ENCODE measurements around the gene SDK2. TPM values are rescaled to one million over a fixed set of nuclear protein-coding genes. Genes with fewer than 3 reads are reported as not detected.
A peak's percentile ranks its signal among the peaks of the same experiment; 100 is the strongest.

The SDK2 gene
- total and polyA plus RNA-seq, 9 of the 15 experiments (the other 6 are each of a cell fraction or from before 2014, with no cell fraction given) = 0.04 TPM; not detected in 8

DNA sequence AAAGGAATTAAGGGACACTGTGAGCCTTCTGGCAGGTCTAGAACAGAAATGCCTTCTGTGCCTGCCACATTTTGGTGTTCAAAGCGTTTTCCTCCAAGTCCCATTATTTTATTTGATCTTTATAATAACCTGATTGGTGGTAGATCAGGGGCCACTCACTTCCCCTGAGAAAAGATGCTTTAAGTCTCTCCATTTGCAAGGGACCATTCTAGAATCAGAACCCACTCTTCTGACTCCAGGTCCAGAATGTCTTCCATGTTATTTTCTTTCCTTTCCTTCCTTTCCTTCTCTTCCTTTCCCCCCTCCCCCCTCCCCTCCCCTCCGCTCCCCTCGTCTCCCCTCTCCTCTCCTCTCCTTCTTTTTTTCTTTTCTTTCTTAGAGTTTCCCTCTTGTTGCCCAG is 313.2 kb downstream of the SDK2 start:
- DNase-seq (ENCODE audit: extremely low read depth in 1 of 4, low spot score in 3 of 4) (no peak), ATAC-seq (no peak), FAIRE-seq (no peak)
- in situ Hi-C loops (cut with MboI) = no loop called here
- Histone ChIP-seq H3K9ac (ENCODE audit: insufficient read depth in 1 of 2, low read depth in 2 of 2, low read length in 2 of 2) (no peak overlapping the region), H3K79me2 (ENCODE audit: control insufficient read depth, insufficient read depth, low read length) (no peaks in the 10 kb centered on the region), H3K4me3 (no peak overlapping the region), H3K9me3 (replicated peaks; ENCODE audit: control insufficient read depth, insufficient read depth, low read depth, low read length) (no peaks in the 10 kb centered on the region), H3K27ac (ENCODE audit: extremely low read depth, low read depth, low read length) (no peak overlapping the region), H4K20me1 (replicated peaks; ENCODE audit: control insufficient read depth, insufficient read depth, low read length) (no peaks in the 10 kb centered on the region), H3K4me1 (replicated peaks in 1 of 2; ENCODE audit: control insufficient read depth in 2 of 2, insufficient read depth in 2 of 2, low read length in 2 of 2) (no peaks in the 10 kb centered on the region; a peak in 1 of 5 replicates), H3K27me3 (ENCODE audit: control insufficient read depth in 2 of 2, insufficient read depth in 2 of 2, low read length in 2 of 2) (peaks cover 0 to 31% of the 10 kb centered on the region in 2 experiments; a peak in 1 of 5 replicates), H3K36me3 (ENCODE audit: control insufficient read depth, insufficient read depth, low read length) (no peaks in the 10 kb centered on the region), H3K4me2 (ENCODE audit: insufficient read depth, low read length) (no peak overlapping the region), H2AFZ (ENCODE audit: low read depth, low read length) (no peak overlapping the region), H3K9me1 (ENCODE audit: control insufficient read depth, insufficient read depth, low read length) (no peaks in the 10 kb centered on the region)
- TF ChIP-seq HNRNPK (IDR thresholded peaks at IDR 0.05; ENCODE audit: low read depth, low read length, poor library complexity, severe bottlenecking) (peak; percentile 18), SAFB (IDR thresholded peaks at IDR 0.05; ENCODE audit: borderline replicate concordance, low read depth, low read length) (no peak)
- intact Hi-C loops (cut with micrococcal nuclease) = no loop called here
- POLR2A ChIA-PET = no interaction called here
- BruUV-seq (replicated peaks) = no TSS peak
- 0% methylated on average over 1 of the region's 3 CpGs for WGBS (ENCODE audit: insufficient coverage, low coverage, missing lambda C conversion rate)
- CTCF ChIA-PET (ENCODE audit: low intra/inter-chr PET ratio) = no interaction called here

DNA sequence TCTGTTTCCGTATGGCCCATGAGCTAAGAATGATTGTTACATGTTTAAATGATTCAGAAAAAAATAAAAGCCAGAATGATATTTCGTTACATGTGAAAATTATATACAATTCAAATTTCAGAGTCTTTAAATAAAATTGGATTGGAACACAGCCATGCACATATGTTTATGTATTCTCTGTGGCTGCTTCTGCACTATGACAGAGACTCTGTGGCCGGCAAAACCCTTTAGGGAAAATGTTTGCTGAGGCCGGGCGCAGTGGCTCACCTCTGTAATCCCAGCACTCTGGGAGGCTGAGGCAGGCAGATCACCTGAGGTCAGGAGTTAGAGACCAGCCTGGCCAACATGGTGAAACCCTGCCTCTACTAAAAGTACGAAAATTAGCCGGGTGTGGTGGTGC is 316.6 kb downstream of the SDK2 start:
- ChIA-PET POLR2A (interaction anchor here (1.5 kb wide), 1 partner anchor 10 kb away, joined by 4 read pairs; no protein-coding TSS in a partner anchor), CTCF (ENCODE audit: low intra/inter-chr PET ratio) (no interaction called here)
- Histone ChIP-seq H3K36me3 (ENCODE audit: control insufficient read depth, insufficient read depth, low read length) (no peaks in the 10 kb centered on the region), H3K27ac (ENCODE audit: extremely low read depth, low read depth, low read length) (no peak overlapping the region), H3K4me2 (ENCODE audit: insufficient read depth, low read length) (no peak overlapping the region), H3K9me1 (ENCODE audit: control insufficient read depth, insufficient read depth, low read length) (no peaks in the 10 kb centered on the region), H3K9ac (ENCODE audit: insufficient read depth in 1 of 2, low read depth in 2 of 2, low read length in 2 of 2) (no peak overlapping the region), H3K79me2 (ENCODE audit: control insufficient read depth, insufficient read depth, low read length) (no peaks in the 10 kb centered on the region), H3K4me1 (replicated peaks in 1 of 2; ENCODE audit: control insufficient read depth in 2 of 2, insufficient read depth in 2 of 2, low read length in 2 of 2) (peaks cover 9 to 12% of the 10 kb centered on the region in 2 experiments; a peak in 4 of 5 replicates), H2AFZ (ENCODE audit: low read depth, low read length) (no peak overlapping the region), H4K20me1 (replicated peaks; ENCODE audit: control insufficient read depth, insufficient read depth, low read length) (no peaks in the 10 kb centered on the region), H3K9me3 (replicated peaks; ENCODE audit: control insufficient read depth, insufficient read depth, low read depth, low read length) (no peaks in the 10 kb centered on the region), H3K27me3 (ENCODE audit: control insufficient read depth in 2 of 2, insufficient read depth in 2 of 2, low read length in 2 of 2) (peaks cover 0 to 23% of the 10 kb centered on the region in 2 experiments; a peak in 1 of 5 replicates), H3K4me3 (no peak overlapping the region)
- intact Hi-C loops (cut with micrococcal nuclease) (no loop called here), in situ Hi-C loops (cut with MboI) (no loop called here)
- no peak for ATAC-seq
- no TSS peak for BruUV-seq (replicated peaks)
- 39% methylated on average over 7 of the region's 7 CpGs for WGBS (ENCODE audit: insufficient coverage, low coverage, missing lambda C conversion rate)
- no peak for FAIRE-seq
- TF ChIP-seq, protein P1, sequence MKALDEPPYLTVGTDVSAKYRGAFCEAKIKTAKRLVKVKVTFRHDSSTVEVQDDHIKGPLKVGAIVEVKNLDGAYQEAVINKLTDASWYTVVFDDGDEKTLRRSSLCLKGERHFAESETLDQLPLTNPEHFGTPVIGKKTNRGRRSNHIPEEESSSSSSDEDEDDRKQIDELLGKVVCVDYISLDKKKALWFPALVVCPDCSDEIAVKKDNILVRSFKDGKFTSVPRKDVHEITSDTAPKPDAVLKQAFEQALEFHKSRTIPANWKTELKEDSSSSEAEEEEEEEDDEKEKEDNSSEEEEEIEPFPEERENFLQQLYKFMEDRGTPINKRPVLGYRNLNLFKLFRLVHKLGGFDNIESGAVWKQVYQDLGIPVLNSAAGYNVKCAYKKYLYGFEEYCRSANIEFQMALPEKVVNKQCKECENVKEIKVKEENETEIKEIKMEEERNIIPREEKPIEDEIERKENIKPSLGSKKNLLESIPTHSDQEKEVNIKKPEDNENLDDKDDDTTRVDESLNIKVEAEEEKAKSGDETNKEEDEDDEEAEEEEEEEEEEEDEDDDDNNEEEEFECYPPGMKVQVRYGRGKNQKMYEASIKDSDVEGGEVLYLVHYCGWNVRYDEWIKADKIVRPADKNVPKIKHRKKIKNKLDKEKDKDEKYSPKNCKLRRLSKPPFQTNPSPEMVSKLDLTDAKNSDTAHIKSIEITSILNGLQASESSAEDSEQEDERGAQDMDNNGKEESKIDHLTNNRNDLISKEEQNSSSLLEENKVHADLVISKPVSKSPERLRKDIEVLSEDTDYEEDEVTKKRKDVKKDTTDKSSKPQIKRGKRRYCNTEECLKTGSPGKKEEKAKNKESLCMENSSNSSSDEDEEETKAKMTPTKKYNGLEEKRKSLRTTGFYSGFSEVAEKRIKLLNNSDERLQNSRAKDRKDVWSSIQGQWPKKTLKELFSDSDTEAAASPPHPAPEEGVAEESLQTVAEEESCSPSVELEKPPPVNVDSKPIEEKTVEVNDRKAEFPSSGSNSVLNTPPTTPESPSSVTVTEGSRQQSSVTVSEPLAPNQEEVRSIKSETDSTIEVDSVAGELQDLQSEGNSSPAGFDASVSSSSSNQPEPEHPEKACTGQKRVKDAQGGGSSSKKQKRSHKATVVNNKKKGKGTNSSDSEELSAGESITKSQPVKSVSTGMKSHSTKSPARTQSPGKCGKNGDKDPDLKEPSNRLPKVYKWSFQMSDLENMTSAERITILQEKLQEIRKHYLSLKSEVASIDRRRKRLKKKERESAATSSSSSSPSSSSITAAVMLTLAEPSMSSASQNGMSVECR (CRISPR knock-in tag; IDR thresholded peaks at IDR 0.05) = no peak
- TF ChIP-seq ZNF140 (CRISPR knock-in tag; IDR thresholded peaks at IDR 0.05) = no peak
- TF ChIP-seq, protein P2, sequence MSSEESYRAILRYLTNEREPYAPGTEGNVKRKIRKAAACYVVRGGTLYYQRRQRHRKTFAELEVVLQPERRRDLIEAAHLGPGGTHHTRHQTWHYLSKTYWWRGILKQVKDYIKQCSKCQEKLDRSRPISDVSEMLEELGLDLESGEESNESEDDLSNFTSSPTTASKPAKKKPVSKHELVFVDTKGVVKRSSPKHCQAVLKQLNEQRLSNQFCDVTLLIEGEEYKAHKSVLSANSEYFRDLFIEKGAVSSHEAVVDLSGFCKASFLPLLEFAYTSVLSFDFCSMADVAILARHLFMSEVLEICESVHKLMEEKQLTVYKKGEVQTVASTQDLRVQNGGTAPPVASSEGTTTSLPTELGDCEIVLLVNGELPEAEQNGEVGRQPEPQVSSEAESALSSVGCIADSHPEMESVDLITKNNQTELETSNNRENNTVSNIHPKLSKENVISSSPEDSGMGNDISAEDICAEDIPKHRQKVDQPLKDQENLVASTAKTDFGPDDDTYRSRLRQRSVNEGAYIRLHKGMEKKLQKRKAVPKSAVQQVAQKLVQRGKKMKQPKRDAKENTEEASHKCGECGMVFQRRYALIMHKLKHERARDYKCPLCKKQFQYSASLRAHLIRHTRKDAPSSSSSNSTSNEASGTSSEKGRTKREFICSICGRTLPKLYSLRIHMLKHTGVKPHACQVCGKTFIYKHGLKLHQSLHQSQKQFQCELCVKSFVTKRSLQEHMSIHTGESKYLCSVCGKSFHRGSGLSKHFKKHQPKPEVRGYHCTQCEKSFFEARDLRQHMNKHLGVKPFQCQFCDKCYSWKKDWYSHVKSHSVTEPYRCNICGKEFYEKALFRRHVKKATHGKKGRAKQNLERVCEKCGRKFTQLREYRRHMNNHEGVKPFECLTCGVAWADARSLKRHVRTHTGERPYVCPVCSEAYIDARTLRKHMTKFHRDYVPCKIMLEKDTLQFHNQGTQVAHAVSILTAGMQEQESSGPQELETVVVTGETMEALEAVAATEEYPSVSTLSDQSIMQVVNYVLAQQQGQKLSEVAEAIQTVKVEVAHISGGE (CRISPR knock-in tag; IDR thresholded peaks at IDR 0.05) = no peak
- no peak for TF ChIP-seq RBM22 (IDR thresholded peaks at IDR 0.05; ENCODE audit: low read depth, low read length, poor library complexity, severe bottlenecking)
- no peak for TF ChIP-seq C11orf30 (IDR thresholded peaks at IDR 0.05; ENCODE audit: low read depth)
- DNase-seq (ENCODE audit: extremely low read depth in 1 of 4, low spot score in 3 of 4) = no peak

Data from K562 (cell line).